Heart right ventricle (tissue), 16 donors: Measurements from ENCODE around the gene SLAMF6. TPM values are rescaled to one million over a fixed set of nuclear protein-coding genes. Genes with fewer than 3 reads are reported as not detected.
"Not testable (repeated sequence)": the region's sequence is repeated elsewhere in the genome, so short reads cannot be mapped to it uniquely, and the experiment has no call there.

Source experiments
- ATAC-seq, 8 donors: fragments of 200-7000 bp; cut with Tn5 transposase; one replicate each; pipeline ENCODE4 v1.9.1; 2020; ENCODE audit warnings: mild to moderate bottlenecking in 8 of 8, moderate library complexity in 8 of 8, moderate number of reproducible peaks in 1 of 8
- DNase-seq, 2 donors: peaks; one replicate each; pipeline ENCODE4 v3.0.0-alpha.2; 2020
- H3K27ac ChIP-seq, 10 donors: fragments of 200-600 bp; sonication (generic) in 2 of 10; one replicate each; pipeline versions ENCODE4 v1.5.0 to v1.8.0; 2020 to 2022; ENCODE audit warnings: mild to moderate bottlenecking in 3 of 10
- H3K27me3 ChIP-seq, 7 donors: fragments of 200-600 bp; one replicate each; pipeline ENCODE4 v1.8.0; 2021 to 2022; ENCODE audit warnings: mild to moderate bottlenecking in 2 of 7
- H3K36me3 ChIP-seq, 9 donors: fragments of 200-600 bp; sonication (generic) in 1 of 9; one replicate each; pipeline versions ENCODE4 v1.5.0 to v1.8.0; 2020 to 2022; ENCODE audit warnings: mild to moderate bottlenecking in 2 of 9
- H3K4me1 ChIP-seq, 9 donors: fragments of 200-600 bp; sonication (generic) in 1 of 9; one replicate each; pipeline versions ENCODE4 v1.5.0 to v1.8.0; 2020 to 2022; ENCODE audit warnings: mild to moderate bottlenecking in 4 of 9
- H3K4me3 ChIP-seq, 10 donors: fragments of 200-600 bp; sonication (generic) in 2 of 10; one replicate each; pipeline versions ENCODE4 v1.5.0 to v1.8.0; 2020 to 2022; ENCODE audit warnings: mild to moderate bottlenecking in 7 of 10, moderate library complexity in 2 of 10
- H3K9me3 ChIP-seq, 11 donors: fragments of 200-600 bp in 10 of 11; sonication (generic) in 2 of 11; one replicate each; pipeline versions ENCODE4 v1.5.0 to v1.8.0; 2013 to 2022; ENCODE audit warnings: mild to moderate bottlenecking in 2 of 11, control low read depth in 1 of 11, moderate library complexity in 1 of 11
- WGBS, 2 donors: extraction: QIAGEN DNeasy Blood & Tissue Kit; methylation state at CpG; one replicate each; pipeline ENCODE4 v1.1.7; 2013; ENCODE audit warnings: inconsistent platforms in 1 of 2; 5-methylcytosine and 5-hydroxymethylcytosine counted together
- intact Hi-C, 10 donors: fragments of 100-400 bp; cut with DNase I; formaldehyde crosslinking; loops; one replicate each; pipeline versions ENCODE4 v1.11.1 to v1.14.2; 2022
- polyA plus RNA-seq, 2 donors: library from polyadenylated mRNA; stranded (reverse); fragments of 200-250 nt; gene quantifications; one replicate each; pipeline ENCODE4 v1.2.3, GENCODE V29; 2013
- total RNA-seq, 10 donors: library from RNA; stranded (reverse); fragmentation: NEBNext Ultra II Directional in 3 of 10; extraction: Animal tissue kit (Norgen Biotek cat#: 25700) in 3 of 10; gene quantifications; one replicate each; pipeline versions ENCODE4 v1.2.1 to v1.2.4, GENCODE V29; 2021 to 2023
- TF ChIP-seq, protein P1 (sequence below), 9 donors: fragments of 200-600 bp; sonication (generic) in 2 of 9; IDR thresholded peaks; one replicate each; pipeline versions ENCODE4 v1.5.0 to v1.8.0; 2021 to 2022; ENCODE audit warnings: antibody characterized with exemption in 9 of 9, mild to moderate bottlenecking in 5 of 9, moderate library complexity in 1 of 9
- donor health status: Arrhythmogenic right ventricular cardiomyopathy.
- donor health status: ischemic (EF 13 %, LVEDD 7.1; RV severe dilation, severe dysfunction).
- donor health status: healthy with polysubstance abuse.
- donor health status: DM: no; HTN: yes; CAD: no.
- donor health status: DM: no; HTN: no; CAD: no.
- donor health status: ischemic (EF 25% LVEDD 6.9; RV normal size, moderate dysfunction).
- donor health status: ischemic (EF 25% LVEDD 5.7; RV mildly dilated, moderate dysfunction).
- donor health status: healthy.
- donor health status: DM: yes; HTN: yes; CAD: no.
- donor health status: Ischemic cardiomyopathy.
- donor health status: ischemic (EF 35%, LVEDD 5.7; RV mildly dilated, moderate dysfunction).
- donor health status: nonischemic (EF 11% LVEDD 7.7; RV severe dilation, severe dysfunction).
- donor health status: DM: yes; HTN: yes; CAD: no.
- donor health status: PGD.
- donor health status: ischemic (EF 29% LVEDD 5.4; RV normal size, mild dysfunction).
- donor health status: nonischemic (EF 23%, LVEDD 6.1; RV moderate dilation, normal function).

Gene SLAMF6
- total and polyA plus RNA-seq, 12 donors = 0.10 to 2.7 (median 0.33) TPM; not detected in 3

GRCh38 chr1:160560045-160560705, 37.1 kb upstream of the SLAMF6 start:
- peak overlapping the region in 1 of 10 donors; percentile 70 for H3K27ac ChIP-seq
- intact Hi-C loops = no loop called here
- no peak for ATAC-seq
- DNase-seq = no peak
- H3K4me3 ChIP-seq = peak overlapping the region in 1 of 10 donors; percentile 20
- peaks cover 0 to 22% (median 0%) of the 10 kb centered on the region in 9 donors for H3K36me3 ChIP-seq
- TF ChIP-seq, protein P1, sequence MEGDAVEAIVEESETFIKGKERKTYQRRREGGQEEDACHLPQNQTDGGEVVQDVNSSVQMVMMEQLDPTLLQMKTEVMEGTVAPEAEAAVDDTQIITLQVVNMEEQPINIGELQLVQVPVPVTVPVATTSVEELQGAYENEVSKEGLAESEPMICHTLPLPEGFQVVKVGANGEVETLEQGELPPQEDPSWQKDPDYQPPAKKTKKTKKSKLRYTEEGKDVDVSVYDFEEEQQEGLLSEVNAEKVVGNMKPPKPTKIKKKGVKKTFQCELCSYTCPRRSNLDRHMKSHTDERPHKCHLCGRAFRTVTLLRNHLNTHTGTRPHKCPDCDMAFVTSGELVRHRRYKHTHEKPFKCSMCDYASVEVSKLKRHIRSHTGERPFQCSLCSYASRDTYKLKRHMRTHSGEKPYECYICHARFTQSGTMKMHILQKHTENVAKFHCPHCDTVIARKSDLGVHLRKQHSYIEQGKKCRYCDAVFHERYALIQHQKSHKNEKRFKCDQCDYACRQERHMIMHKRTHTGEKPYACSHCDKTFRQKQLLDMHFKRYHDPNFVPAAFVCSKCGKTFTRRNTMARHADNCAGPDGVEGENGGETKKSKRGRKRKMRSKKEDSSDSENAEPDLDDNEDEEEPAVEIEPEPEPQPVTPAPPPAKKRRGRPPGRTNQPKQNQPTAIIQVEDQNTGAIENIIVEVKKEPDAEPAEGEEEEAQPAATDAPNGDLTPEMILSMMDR (IDR thresholded peaks at IDR 0.05) = no peak
- peaks cover 0 to 33% (median 0%) of the 10 kb centered on the region in 7 donors for H3K27me3 ChIP-seq
- peaks cover 0 to 17% (median 3%) of the 10 kb centered on the region in 11 donors for H3K9me3 ChIP-seq
- 76 to 82% methylated on average over 4 of the region's 4 CpGs for WGBS, 2 donors
- H3K4me1 ChIP-seq = peaks cover 0 to 56% (median 0%) of the 10 kb centered on the region in 9 donors

DNA sequence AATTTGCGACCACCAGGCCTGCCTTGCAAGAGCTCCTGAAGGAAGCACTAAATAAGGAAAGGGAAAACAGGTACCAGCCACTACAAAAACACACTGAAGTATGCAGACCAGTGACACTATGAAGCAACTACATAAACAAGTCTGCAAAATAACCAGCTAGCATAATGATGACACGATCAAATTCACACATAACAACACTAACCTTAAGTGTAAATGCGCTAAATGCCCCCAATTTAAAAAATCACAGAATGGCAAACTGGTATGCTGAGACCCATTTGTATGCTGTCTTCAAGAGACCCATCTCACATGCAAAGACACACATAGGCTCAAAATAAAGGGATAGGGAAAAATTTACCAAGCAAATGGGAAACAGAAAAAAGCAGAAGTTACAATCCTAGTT, 36.4 kb upstream of the SLAMF6 start:
- intact Hi-C loops, ATAC-seq, DNase-seq: not testable (repeated sequence)
- Histone ChIP-seq H3K27me3 (peaks cover 0 to 35% (median 0%) of the 10 kb centered on the region in 7 donors), H3K27ac (peak overlapping the region in 1 of 10 donors; percentile 70), H3K9me3 (peaks cover 0 to 17% (median 3%) of the 10 kb centered on the region in 11 donors), H3K36me3 (peaks cover 0 to 20% (median 0%) of the 10 kb centered on the region in 9 donors), H3K4me1 (peaks cover 0 to 49% (median 0%) of the 10 kb centered on the region in 9 donors), H3K4me3 (peak overlapping the region in 1 of 10 donors; percentile 20)
- WGBS, 2 donors = 58 to 86% methylated on average over 3 of the region's 3 CpGs

GRCh38 chr1:160558660-160559380, 35.8 kb upstream of the SLAMF6 start:
- H3K27ac ChIP-seq = peak overlapping the region in 1 of 10 donors; percentile 70
- 74% methylated on average over 4 of the region's 4 CpGs for WGBS, 2 donors
- TF ChIP-seq, protein P1 (IDR thresholded peaks at IDR 0.05) = no peak
- peaks cover 0 to 42% (median 0%) of the 10 kb centered on the region in 9 donors for H3K4me1 ChIP-seq
- H3K27me3 ChIP-seq = peaks cover 0 to 35% (median 0%) of the 10 kb centered on the region in 7 donors
- no peak for DNase-seq
- intact Hi-C loops = no loop called here
- no peak for ATAC-seq
- H3K36me3 ChIP-seq = peaks cover 0 to 14% (median 0%) of the 10 kb centered on the region in 9 donors
- H3K4me3 ChIP-seq = peak overlapping the region in 1 of 10 donors; percentile 20
- H3K9me3 ChIP-seq = peaks cover 0 to 17% (median 3%) of the 10 kb centered on the region in 11 donors

- intact Hi-C loops = no loop called here
- 54 to 59% methylated on average over 4 of the region's 4 CpGs for WGBS, 2 donors
These were observed 30.7 kb upstream of the SLAMF6 start for GRCh38 chr1:160553778-160554177.

More at GRCh38 chr1:160553778-160554177, 30.7 kb upstream of the SLAMF6 start:
- peaks cover 0 to 35% (median 0%) of the 10 kb centered on the region in 7 donors for H3K27me3 ChIP-seq
- peaks cover 0 to 48% (median 0%) of the 10 kb centered on the region in 9 donors for H3K36me3 ChIP-seq
- no peak overlapping the region for H3K27ac ChIP-seq
- H3K4me1 ChIP-seq = peaks cover 0 to 6% (median 0%) of the 10 kb centered on the region in 9 donors
- H3K4me3 ChIP-seq = no peak overlapping the region
- DNase-seq = no peak
- TF ChIP-seq, protein P1 (IDR thresholded peaks at IDR 0.05) = no peak
- H3K9me3 ChIP-seq = no peaks in the 10 kb centered on the region
- no peak for ATAC-seq
